ENCODE data around the gene ETV3L. TPM values are rescaled to one million over a fixed set of nuclear protein-coding genes. Genes with fewer than 3 reads are reported as not detected.

The ETV3L gene
- total RNA-seq, 1 donor: not detected

DNA sequence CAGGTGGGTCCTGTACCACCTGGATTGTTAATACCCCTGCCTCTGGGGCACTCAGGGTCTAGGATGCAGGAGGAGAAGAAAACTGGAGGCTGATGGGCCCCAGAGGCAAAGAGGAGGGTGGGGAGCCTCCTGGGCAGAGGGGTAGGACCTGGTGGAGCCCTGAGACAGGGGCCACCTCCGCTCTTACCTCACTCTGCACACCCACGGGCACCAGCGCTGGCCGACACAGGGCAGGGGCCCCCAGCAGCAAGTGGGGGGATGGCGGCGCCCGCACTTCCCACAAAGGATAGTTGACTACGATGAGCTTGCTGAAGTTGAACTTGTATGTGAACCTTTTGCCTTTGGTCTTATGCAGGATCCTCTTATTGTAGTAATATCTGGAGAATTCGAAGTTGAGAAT, 1.1 kb downstream of the ETV3L start:
- TF ChIP-seq, protein P1, sequence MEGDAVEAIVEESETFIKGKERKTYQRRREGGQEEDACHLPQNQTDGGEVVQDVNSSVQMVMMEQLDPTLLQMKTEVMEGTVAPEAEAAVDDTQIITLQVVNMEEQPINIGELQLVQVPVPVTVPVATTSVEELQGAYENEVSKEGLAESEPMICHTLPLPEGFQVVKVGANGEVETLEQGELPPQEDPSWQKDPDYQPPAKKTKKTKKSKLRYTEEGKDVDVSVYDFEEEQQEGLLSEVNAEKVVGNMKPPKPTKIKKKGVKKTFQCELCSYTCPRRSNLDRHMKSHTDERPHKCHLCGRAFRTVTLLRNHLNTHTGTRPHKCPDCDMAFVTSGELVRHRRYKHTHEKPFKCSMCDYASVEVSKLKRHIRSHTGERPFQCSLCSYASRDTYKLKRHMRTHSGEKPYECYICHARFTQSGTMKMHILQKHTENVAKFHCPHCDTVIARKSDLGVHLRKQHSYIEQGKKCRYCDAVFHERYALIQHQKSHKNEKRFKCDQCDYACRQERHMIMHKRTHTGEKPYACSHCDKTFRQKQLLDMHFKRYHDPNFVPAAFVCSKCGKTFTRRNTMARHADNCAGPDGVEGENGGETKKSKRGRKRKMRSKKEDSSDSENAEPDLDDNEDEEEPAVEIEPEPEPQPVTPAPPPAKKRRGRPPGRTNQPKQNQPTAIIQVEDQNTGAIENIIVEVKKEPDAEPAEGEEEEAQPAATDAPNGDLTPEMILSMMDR (IDR thresholded peaks at IDR 0.05; ENCODE audit: insufficient read depth, low read depth, low read length): no peak
- no peak overlapping the region for H3K4me3 ChIP-seq (ENCODE audit: low read depth, low read length)
- DNase-seq (ENCODE audit: low read depth): no peak

- H3K4me3 ChIP-seq (ENCODE audit: low read depth, low read length): no peak overlapping the region
- TF ChIP-seq, protein P1 (IDR thresholded peaks at IDR 0.05; ENCODE audit: insufficient read depth, low read depth, low read length): no peak
- DNase-seq (ENCODE audit: low read depth): no peak
Observed at GRCh38 chr1:157097692-157098091, 1.9 kb downstream of the ETV3L start.

GRCh38 chr1:157096881-157097280, 2.7 kb downstream of the ETV3L start:
- TF ChIP-seq, protein P1 (IDR thresholded peaks at IDR 0.05; ENCODE audit: insufficient read depth, low read depth, low read length): no peak
- H3K4me3 ChIP-seq (ENCODE audit: low read depth, low read length): no peak overlapping the region
- no peak for DNase-seq (ENCODE audit: low read depth)

DNA sequence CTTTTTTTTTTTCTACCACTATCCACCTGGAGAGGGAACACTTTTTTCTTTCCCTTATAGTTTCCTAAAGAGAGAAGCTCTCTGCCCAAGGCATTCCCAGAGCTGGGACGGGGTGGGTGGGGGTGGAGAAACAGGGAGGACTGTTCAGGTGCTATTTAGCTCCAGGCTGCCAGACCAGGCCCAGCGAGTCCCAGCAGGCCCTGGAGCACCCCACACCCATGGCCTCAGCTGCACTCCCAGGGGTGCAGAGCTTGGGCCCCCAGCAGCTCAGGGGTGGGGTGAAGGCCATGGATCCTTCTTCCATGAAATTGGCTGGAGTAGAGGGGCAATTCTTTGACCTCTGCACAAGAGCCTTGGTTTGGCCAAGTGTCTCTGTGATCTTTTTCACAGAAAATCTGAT, 4.1 kb downstream of the ETV3L start:
- H3K4me3 ChIP-seq (ENCODE audit: low read depth, low read length): no peak overlapping the region
- no peak for DNase-seq (ENCODE audit: low read depth)
- TF ChIP-seq, protein P1 (IDR thresholded peaks at IDR 0.05; ENCODE audit: insufficient read depth, low read depth, low read length): no peak

- H3K4me3 ChIP-seq (ENCODE audit: low read depth, low read length): no peak overlapping the region
- DNase-seq (ENCODE audit: low read depth): no peak
- TF ChIP-seq, protein P1 (IDR thresholded peaks at IDR 0.05; ENCODE audit: insufficient read depth, low read depth, low read length): no peak
Observed at GRCh38 chr1:157095091-157095490, 4.5 kb downstream of the ETV3L start.

DNA sequence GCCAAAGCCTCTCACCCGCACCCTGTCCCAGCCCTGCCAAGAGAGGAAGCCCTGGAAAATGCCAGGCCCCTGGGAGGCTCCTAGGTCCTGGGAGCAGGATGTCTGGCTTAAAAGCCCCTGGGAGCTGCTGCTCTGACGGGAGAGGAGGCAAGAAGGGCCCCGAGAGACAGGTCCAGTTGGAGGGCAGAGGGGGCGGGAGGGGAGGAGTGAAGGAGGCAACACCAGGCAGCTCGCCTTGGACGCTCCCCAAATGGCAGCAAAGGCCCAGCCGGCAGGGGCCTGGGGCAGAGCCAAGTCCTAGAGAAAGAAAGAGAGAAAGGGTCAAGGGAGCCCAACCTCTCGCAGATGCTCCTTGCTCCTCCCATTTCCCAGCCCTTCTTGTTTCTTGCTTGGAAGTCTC, 6.8 kb downstream of the ETV3L start:
- no peak overlapping the region for H3K4me3 ChIP-seq (ENCODE audit: low read depth, low read length)
- TF ChIP-seq, protein P1 (IDR thresholded peaks at IDR 0.05; ENCODE audit: insufficient read depth, low read depth, low read length): no peak
- DNase-seq (ENCODE audit: low read depth): peak; percentile 36

DNA sequence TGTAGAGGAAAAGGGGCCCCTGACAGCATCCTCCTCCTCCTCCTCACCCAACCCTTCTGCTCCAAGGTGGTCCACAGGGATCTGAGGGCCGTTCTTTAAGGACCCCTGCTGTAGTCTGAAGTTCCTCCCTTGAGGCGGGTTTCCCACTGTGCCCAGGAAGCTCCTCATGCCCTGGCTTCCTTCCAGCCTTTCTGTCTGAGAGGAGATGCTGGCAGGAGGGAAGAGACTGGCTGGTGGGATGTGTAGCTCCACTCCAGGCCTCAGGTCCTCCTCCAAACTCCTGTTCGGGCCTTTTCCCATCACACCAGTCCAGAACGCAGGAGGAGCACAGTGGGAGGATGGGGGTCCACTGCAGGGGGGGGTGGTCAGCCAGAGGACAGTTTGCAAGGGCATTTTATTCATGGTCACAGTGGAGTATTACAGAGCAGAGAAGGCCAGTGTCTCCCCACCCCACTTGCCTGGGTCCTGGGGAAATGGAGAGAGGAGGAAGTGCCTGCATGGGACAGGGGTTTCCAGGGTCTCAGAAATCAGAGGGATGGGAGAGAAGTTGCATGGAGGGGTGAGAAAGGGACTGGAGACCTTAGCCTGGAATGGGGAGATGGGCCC, 7.8 kb downstream of the ETV3L start:
- no peak overlapping the region for H3K4me3 ChIP-seq (ENCODE audit: low read depth, low read length)
- DNase-seq (ENCODE audit: low read depth): no peak
- TF ChIP-seq, protein P1 (IDR thresholded peaks at IDR 0.05; ENCODE audit: insufficient read depth, low read depth, low read length): no peak

Measured in fibroblast of villous mesenchyme (primary cell).